PC-3 (cell line): Measurements from ENCODE around the gene DNMBP. TPM values are rescaled to one million over a fixed set of nuclear protein-coding genes. Genes with fewer than 3 reads are reported as not detected.
"Not testable (repeated sequence)": the region's sequence is repeated elsewhere in the genome, so short reads cannot be mapped to it uniquely, and the experiment has no call there.

Experiments
- ATAC-seq: fragments of 200-7000 bp; cut with Tn5 transposase; 2 replicates; pipeline ENCODE4 v1.9.1; 2020; ENCODE audit warnings: mild to moderate bottlenecking, moderate library complexity
- BruUV-seq: library from RNA; stranded (reverse); fragments of 400-500 nt; replicated peaks from 2 replicates; lab custom pipeline; 2021; lab: Mats Ljungman, UMichigan
- CTCF ChIA-PET: fragments of 300-600 bp; sonication (Branson Sonifier 250); formaldehyde crosslinking; loops from one replicate; lab custom pipeline; 2022; ENCODE audit warnings: antibody characterized with exemption; lab: Charles Lee
- POLR2A ChIA-PET: fragments of 300-600 bp; sonication (Branson Sonifier 250); formaldehyde crosslinking; loops from one replicate; lab custom pipeline; 2022; ENCODE audit warnings: antibody characterized with exemption; ENCODE audit not compliant: unreplicated experiment; lab: Charles Lee
- DNase-seq: peaks from one replicate; pipeline ENCODE4 v3.0.0-alpha.2; 2015
- H2AFZ ChIP-seq: fragments of 300-600 bp; sonication (generic); 2 replicates; pipeline ENCODE4 v1.6.0; 2016; ENCODE audit warnings: antibody characterized with exemption, low read length
- H3F3A ChIP-seq: fragments of 300-600 bp; sonication (generic); one replicate; pipeline ENCODE4 v1.6.0; 2017; ENCODE audit warnings: antibody characterized with exemption, low read length, control low read depth, mild to moderate bottlenecking; ENCODE audit not compliant: unreplicated experiment
- H3K27ac ChIP-seq: fragments of 300-600 bp; sonication (generic); 2 replicates; pipeline ENCODE4 v1.5.1; 2016; ENCODE audit warnings: mild to moderate bottlenecking, low read length
- H3K27me3 ChIP-seq: fragments of 300-600 bp; sonication (generic); 2 replicates; pipeline ENCODE4 v1.6.1; 2016; ENCODE audit warnings: low read length, mixed read lengths
- H3K36me3 ChIP-seq: fragments of 300-600 bp; sonication (generic); 2 replicates; pipeline ENCODE4 v1.6.1; 2016; ENCODE audit warnings: low read depth, mixed run types, low read length, mixed read lengths
- H3K4me1 ChIP-seq: fragments of 300-600 bp; sonication (generic); 2 replicates; pipeline ENCODE4 v1.5.1; 2016; ENCODE audit warnings: low read length; ENCODE audit not compliant: insufficient read depth
- H3K4me2 ChIP-seq: fragments of 300-600 bp; sonication (generic); 2 replicates; pipeline ENCODE4 v1.6.0; 2016; ENCODE audit warnings: low read length
- H3K4me3 ChIP-seq: fragments of 300-600 bp; sonication (generic); 2 replicates; pipeline ENCODE4 v1.5.1; 2016; ENCODE audit warnings: mild to moderate bottlenecking, low read length, mixed read lengths
- H3K79me2 ChIP-seq: fragments of 300-600 bp; sonication (generic); 2 replicates; pipeline ENCODE4 v1.6.1; 2017; ENCODE audit warnings: low read length, mixed read lengths
- H3K9ac ChIP-seq: fragments of 300-600 bp; sonication (generic); 2 replicates; pipeline ENCODE4 v1.6.0; 2016; ENCODE audit warnings: mild to moderate bottlenecking, low read length
- H3K9me2 ChIP-seq: fragments of 300-600 bp; sonication (generic); replicated peaks from 2 replicates; pipeline ENCODE4 v1.6.1; 2016; ENCODE audit warnings: mixed run types, low read length, mixed read lengths
- H3K9me3 ChIP-seq: fragments of 300-600 bp; sonication (generic); 2 replicates; pipeline ENCODE4 v1.6.1; 2016; ENCODE audit warnings: low read length, mixed read lengths
- H4K20me1 ChIP-seq: fragments of 300-600 bp; sonication (generic); 2 replicates; pipeline ENCODE4 v1.6.1; 2016; ENCODE audit warnings: low read length, mixed read lengths
- EZH2 ChIP-seq: fragments of 300-600 bp; sonication (generic); IDR thresholded peaks from one replicate; pipeline ENCODE4 v1.6.1; 2017; ENCODE audit warnings: antibody characterized with exemption, mild to moderate bottlenecking, low read length; ENCODE audit not compliant: unreplicated experiment
- EZH2phosphoT487 ChIP-seq: fragments of 300-600 bp; sonication (generic); IDR thresholded peaks from 2 replicates; pipeline ENCODE4 v1.6.1; 2018; ENCODE audit warnings: mild to moderate bottlenecking, antibody characterized with exemption, low read length, borderline replicate concordance
- intact Hi-C: fragments of 100-400 bp; cut with micrococcal nuclease; formaldehyde crosslinking; loops from 2 replicates; pipeline ENCODE4 v1.9.0; 2023
- total RNA-seq: library from RNA; depleted of rRNA; stranded (reverse); fragments of >200 nt; gene quantifications from 2 replicates; pipeline ENCODE4 v1.2.3, GENCODE V29; 2014
- TF ChIP-seq, protein P1 (sequence below): fragments of 300-600 bp; sonication (generic); conservative IDR thresholded peaks from 2 replicates; pipeline ENCODE4 v1.5.1; 2017; ENCODE audit warnings: antibody characterized with exemption, low read depth, mild to moderate bottlenecking, low read length

DNMBP gene
- total RNA-seq, 1 experiment from 2014 or later: 6.2 TPM

DNA sequence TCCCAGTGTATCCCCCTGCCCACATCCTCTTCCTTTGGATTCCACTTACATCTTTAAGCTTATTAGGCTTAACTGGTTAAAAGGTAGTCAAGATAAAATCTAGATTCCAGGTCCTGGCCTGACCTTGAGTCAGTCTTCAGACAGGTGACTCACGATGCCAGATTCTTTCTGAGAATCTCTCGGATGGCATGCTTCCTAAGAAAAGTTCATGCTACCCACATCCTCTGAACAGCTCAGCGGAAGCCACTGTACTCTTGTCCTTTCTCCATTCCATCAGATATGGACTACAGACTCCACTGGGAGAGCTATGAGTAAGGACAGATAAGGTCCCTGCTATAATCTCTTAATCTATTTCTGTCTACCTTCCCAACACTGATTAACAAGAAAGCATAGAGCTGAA, 43.4 kb downstream of the DNMBP start:
- no peaks in the 10 kb centered on the region for H3K27me3 ChIP-seq
- H3K9me2 ChIP-seq: no peaks in the 10 kb centered on the region
- no peak overlapping the region for H3K4me3 ChIP-seq
- no peak for TF ChIP-seq EZH2
- no peak for TF ChIP-seq EZH2phosphoT487
- TF ChIP-seq, protein P1, sequence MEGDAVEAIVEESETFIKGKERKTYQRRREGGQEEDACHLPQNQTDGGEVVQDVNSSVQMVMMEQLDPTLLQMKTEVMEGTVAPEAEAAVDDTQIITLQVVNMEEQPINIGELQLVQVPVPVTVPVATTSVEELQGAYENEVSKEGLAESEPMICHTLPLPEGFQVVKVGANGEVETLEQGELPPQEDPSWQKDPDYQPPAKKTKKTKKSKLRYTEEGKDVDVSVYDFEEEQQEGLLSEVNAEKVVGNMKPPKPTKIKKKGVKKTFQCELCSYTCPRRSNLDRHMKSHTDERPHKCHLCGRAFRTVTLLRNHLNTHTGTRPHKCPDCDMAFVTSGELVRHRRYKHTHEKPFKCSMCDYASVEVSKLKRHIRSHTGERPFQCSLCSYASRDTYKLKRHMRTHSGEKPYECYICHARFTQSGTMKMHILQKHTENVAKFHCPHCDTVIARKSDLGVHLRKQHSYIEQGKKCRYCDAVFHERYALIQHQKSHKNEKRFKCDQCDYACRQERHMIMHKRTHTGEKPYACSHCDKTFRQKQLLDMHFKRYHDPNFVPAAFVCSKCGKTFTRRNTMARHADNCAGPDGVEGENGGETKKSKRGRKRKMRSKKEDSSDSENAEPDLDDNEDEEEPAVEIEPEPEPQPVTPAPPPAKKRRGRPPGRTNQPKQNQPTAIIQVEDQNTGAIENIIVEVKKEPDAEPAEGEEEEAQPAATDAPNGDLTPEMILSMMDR: no peak
- peaks cover 5% of the 10 kb centered on the region for H3F3A ChIP-seq
- peaks cover 9% of the 10 kb centered on the region; the same call in 1 of the 2 replicates for H3K36me3 ChIP-seq
- H3K4me2 ChIP-seq: peak overlapping the region; percentile 63
- no peaks in the 10 kb centered on the region for H3K79me2 ChIP-seq
- H4K20me1 ChIP-seq: no peaks in the 10 kb centered on the region
- H3K27ac ChIP-seq: peak overlapping the region; percentile 93
- no peaks in the 10 kb centered on the region for H3K9me3 ChIP-seq
- intact Hi-C loops: loop anchor here (5.0 kb wide), 1 partner anchor 41 kb away; the partner anchor contains the start of gene DNMBP
- BruUV-seq: no TSS peak
- peak; percentile 91 for ATAC-seq
- DNase-seq: peak; percentile 95
- H3K9ac ChIP-seq: peak overlapping the region; percentile 44; the same call in 1 of the 2 replicates
- peaks cover 28% of the 10 kb centered on the region for H3K4me1 ChIP-seq
- H2AFZ ChIP-seq: no peak overlapping the region
- CTCF ChIA-PET: interaction anchor here (0.6 to 1.2 kb wide), 4 partner anchors 79 to 187 kb away, joined by 5 to 9 read pairs (median 7); no protein-coding TSS in a partner anchor
- POLR2A ChIA-PET: interaction anchor here (1.2 kb wide), 1 partner anchor 44 kb away, joined by 6 read pairs; no protein-coding TSS in a partner anchor

DNA sequence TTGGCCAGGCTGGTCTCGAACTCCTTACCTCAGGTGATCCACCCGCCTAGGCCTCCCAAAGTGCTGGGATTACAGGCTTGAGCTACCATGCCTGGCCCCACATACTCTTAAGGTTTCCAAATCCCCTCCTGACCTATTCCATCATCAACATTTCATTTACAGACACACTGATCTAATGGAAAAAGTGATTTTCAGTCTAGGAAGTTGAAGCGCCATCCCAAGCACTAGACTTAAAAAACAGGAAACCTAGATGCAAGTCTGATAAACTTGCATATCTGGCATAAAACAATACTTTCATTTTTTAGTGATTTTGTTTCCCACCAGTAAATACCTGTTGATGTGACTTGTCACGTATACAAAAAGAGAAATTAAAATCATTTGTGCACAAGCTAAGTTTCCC, 44.0 kb downstream of the DNMBP start:
- Histone ChIP-seq H3K4me1 (peaks cover 28% of the 10 kb centered on the region), H2AFZ (no peak overlapping the region), H3F3A (peaks cover 5% of the 10 kb centered on the region), H3K27me3 (no peaks in the 10 kb centered on the region), H3K4me3 (no peak overlapping the region), H4K20me1 (no peaks in the 10 kb centered on the region), H3K9me2 (no peaks in the 10 kb centered on the region), H3K9ac (no peak overlapping the region; the same call in 1 of the 2 replicates), H3K79me2 (no peaks in the 10 kb centered on the region), H3K36me3 (peaks cover 9% of the 10 kb centered on the region; the same call in 1 of the 2 replicates), H3K9me3 (no peaks in the 10 kb centered on the region), H3K4me2 (peak overlapping the region; percentile 51), H3K27ac (peak overlapping the region; percentile 93)
- CTCF ChIA-PET: interaction anchor here (1.2 kb wide), 1 partner anchor 120 kb away, joined by 9 read pairs; no protein-coding TSS in a partner anchor
- TF ChIP-seq EZH2: no peak
- TF ChIP-seq EZH2phosphoT487: no peak
- TF ChIP-seq, protein P1: no peak
- DNase-seq (no peak), ATAC-seq (no peak)
- POLR2A ChIA-PET: interaction anchor here (1.2 kb wide), 1 partner anchor 44 kb away, joined by 6 read pairs; no protein-coding TSS in a partner anchor
- no TSS peak for BruUV-seq
- intact Hi-C loops: loop anchor here (1.0 to 5.0 kb wide), 2 partner anchors 42 to 119 kb away; partner anchors contain the start of gene DNMBP

DNA sequence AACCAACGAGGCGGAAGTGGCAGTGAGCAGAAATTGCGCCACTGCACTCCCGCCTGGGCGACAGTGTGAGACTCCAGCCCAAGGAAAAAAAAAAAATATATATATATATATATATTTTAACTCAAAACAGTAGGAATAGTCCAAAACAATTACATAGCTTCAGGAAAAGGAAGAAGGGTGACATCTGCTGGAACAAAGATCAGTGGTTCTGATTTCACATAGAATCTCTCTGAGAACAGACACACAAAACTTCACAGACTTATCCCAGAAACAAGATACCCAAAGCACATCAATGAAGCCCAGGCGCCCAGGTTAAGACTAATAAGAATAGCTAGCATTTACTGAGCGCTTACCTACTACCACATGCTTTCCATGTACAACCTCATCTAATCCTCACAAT, 45.0 kb downstream of the DNMBP start:
- H3K79me2 ChIP-seq: no peaks in the 10 kb centered on the region
- peaks cover 5% of the 10 kb centered on the region for H3F3A ChIP-seq
- CTCF ChIA-PET: interaction anchor here (0.6 kb wide), 1 partner anchor 37 kb away, joined by 4 read pairs; no protein-coding TSS in a partner anchor
- POLR2A ChIA-PET: interaction anchor here (0.6 kb wide), 1 partner anchor 29 kb away, joined by 4 read pairs; no protein-coding TSS in a partner anchor
- peaks cover 9% of the 10 kb centered on the region; the same call in 1 of the 2 replicates for H3K36me3 ChIP-seq
- no TSS peak for BruUV-seq
- no peak overlapping the region for H3K27ac ChIP-seq
- no peak overlapping the region for H3K4me3 ChIP-seq
- H3K27me3 ChIP-seq: no peaks in the 10 kb centered on the region
- no peak overlapping the region for H2AFZ ChIP-seq
- H3K4me2 ChIP-seq: no peak overlapping the region
- DNase-seq (peak; percentile 17), ATAC-seq (no peak)
- no peaks in the 10 kb centered on the region for H3K9me3 ChIP-seq
- no peaks in the 10 kb centered on the region for H4K20me1 ChIP-seq
- no peaks in the 10 kb centered on the region for H3K9me2 ChIP-seq
- H3K4me1 ChIP-seq: peaks cover 28% of the 10 kb centered on the region
- no peak overlapping the region for H3K9ac ChIP-seq
- intact Hi-C loops: loop anchor here (1.0 to 5.0 kb wide), 2 partner anchors 43 to 118 kb away; partner anchors contain the start of gene DNMBP
- TF ChIP-seq, protein P1: no peak
- TF ChIP-seq EZH2: no peak
- TF ChIP-seq EZH2phosphoT487: no peak

DNA sequence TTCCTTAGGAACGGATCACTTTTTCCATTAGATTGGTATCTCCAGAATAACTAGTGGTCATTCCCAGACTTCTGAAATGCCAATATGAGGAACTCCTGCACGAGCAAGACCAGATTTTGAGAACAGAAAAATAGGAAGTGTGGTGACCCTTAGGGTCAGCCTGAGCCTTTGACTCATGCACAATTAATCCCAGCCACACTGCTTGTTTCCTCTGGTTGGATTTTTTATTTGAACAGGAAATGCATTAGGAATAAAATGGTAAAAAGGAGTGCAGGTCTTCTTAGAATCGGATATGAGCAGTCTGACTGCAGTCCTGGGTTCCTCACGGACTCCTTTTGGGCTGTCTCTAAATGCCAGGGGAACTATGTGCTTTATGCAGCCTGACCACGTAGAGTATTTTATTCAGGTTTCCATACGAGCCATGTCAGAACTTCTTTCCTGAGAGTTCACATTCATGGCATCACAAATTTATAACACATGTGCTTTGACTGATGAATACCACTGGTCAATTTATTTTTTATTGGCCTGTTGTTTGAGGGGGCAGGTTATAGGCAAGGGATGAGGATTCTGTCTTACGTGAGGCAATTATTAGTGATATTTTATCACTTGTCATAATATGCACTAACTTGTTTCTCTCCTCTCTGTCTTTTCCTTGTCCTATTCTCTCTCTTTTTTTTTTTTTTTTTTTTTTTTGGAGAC, 46.1 kb downstream of the DNMBP start:
- Histone ChIP-seq H3K4me2 (peak overlapping the region; percentile 59), H3K27ac (peak overlapping the region; percentile 25), H3K4me1 (peaks cover 28% of the 10 kb centered on the region)
- H3K36me3 ChIP-seq, CTCF ChIA-PET, H3K9me3 ChIP-seq, DNase-seq, H4K20me1 ChIP-seq, H3K4me3 ChIP-seq, H2AFZ ChIP-seq, H3K9me2 ChIP-seq, BruUV-seq, H3K79me2 ChIP-seq, POLR2A ChIA-PET, H3K27me3 ChIP-seq, H3F3A ChIP-seq, H3K9ac ChIP-seq, intact Hi-C loops: not testable (repeated sequence)
- peak; percentile 71 for ATAC-seq
